Mesenchymal stem cell (in vitro differentiated cells and primary cell): Measurements from ENCODE around the gene MRLN.

Experiments used
- DNase-seq: peaks from one replicate; pipeline ENCODE4 v3.0.0-alpha.2; 2013
- H2AFZ ChIP-seq: one replicate; pipeline ENCODE4 v1.6.1; 2013; ENCODE audit warnings: low read depth, mild to moderate bottlenecking, control low read depth, inconsistent platforms, low read length, moderate library complexity
- H2AK5ac ChIP-seq: 2 replicates; pipeline ENCODE4 v1.6.1; 2013; ENCODE audit warnings: low read length, moderate library complexity, mild to moderate bottlenecking, inconsistent platforms; ENCODE audit not compliant: severe bottlenecking
- H2BK120ac ChIP-seq: one replicate; pipeline ENCODE4 v1.6.1; 2013; ENCODE audit warnings: low read depth, mild to moderate bottlenecking, inconsistent platforms, low read length, moderate library complexity
- H2BK12ac ChIP-seq, 2 experiments: one replicate each; pipeline ENCODE4 v1.6.1; 2013; ENCODE audit warnings: inconsistent platforms in 2 of 2, low read length in 2 of 2, mild to moderate bottlenecking in 2 of 2, moderate library complexity in 2 of 2, control low read depth in 1 of 2
- H2BK15ac ChIP-seq: one replicate; pipeline ENCODE4 v1.6.1; 2013; ENCODE audit warnings: mild to moderate bottlenecking, low read depth, inconsistent platforms; ENCODE audit not compliant: poor library complexity, severe bottlenecking
- H2BK5ac ChIP-seq: 2 replicates; pipeline ENCODE4 v1.6.1; 2013; ENCODE audit warnings: low read depth, mild to moderate bottlenecking, low read length, control low read depth, inconsistent platforms; ENCODE audit not compliant: poor library complexity, severe bottlenecking
- H3K14ac ChIP-seq, 2 experiments: one replicate each; pipeline ENCODE4 v1.6.1; 2013; ENCODE audit warnings: inconsistent platforms in 2 of 2, low read length in 2 of 2, control low read depth in 1 of 2, mild to moderate bottlenecking in 1 of 2, moderate library complexity in 1 of 2
- H3K18ac ChIP-seq, 2 experiments: one replicate each; pipeline ENCODE4 v1.6.1; 2013; ENCODE audit warnings: inconsistent platforms in 2 of 2, low read length in 2 of 2, control low read depth in 1 of 2, low read depth in 1 of 2, mild to moderate bottlenecking in 1 of 2
- H3K23ac ChIP-seq, 2 experiments: one replicate each; pipeline ENCODE4 v1.6.1; 2013; ENCODE audit warnings: inconsistent platforms in 2 of 2, low read length in 2 of 2, mild to moderate bottlenecking in 2 of 2, moderate library complexity in 2 of 2, control low read depth in 1 of 2
- H3K27ac ChIP-seq: 2 replicates; pipeline ENCODE4 v1.5.1; 2013; ENCODE audit warnings: mild to moderate bottlenecking, moderate library complexity, low read length, control low read depth, inconsistent platforms; ENCODE audit not compliant: poor library complexity, severe bottlenecking
- H3K27me3 ChIP-seq, 2 experiments: 2 replicates each; pipeline versions ENCODE4 v1.6.1 to v1.7.0; 2013; ENCODE audit warnings: low read length in 2 of 2, mild to moderate bottlenecking in 2 of 2, moderate library complexity in 2 of 2, control low read depth in 1 of 2, inconsistent platforms in 1 of 2; ENCODE audit not compliant: control insufficient read depth in 1 of 2, insufficient read depth in 1 of 2
- H3K36me3 ChIP-seq, 2 experiments: 2 replicates each; pipeline versions ENCODE4 v1.6.1 to v1.7.0; 2013; ENCODE audit warnings: low read length in 2 of 2, control low read depth in 1 of 2, inconsistent platforms in 1 of 2, low read depth in 1 of 2, mild to moderate bottlenecking in 1 of 2; ENCODE audit not compliant: insufficient read depth in 2 of 2, control insufficient read depth in 1 of 2
- H3K4ac ChIP-seq, 2 experiments: one replicate each; pipeline ENCODE4 v1.6.1; 2013; ENCODE audit warnings: inconsistent platforms in 2 of 2, low read length in 2 of 2, mild to moderate bottlenecking in 2 of 2, moderate library complexity in 2 of 2, control low read depth in 1 of 2, low read depth in 1 of 2
- H3K4me1 ChIP-seq: 2 replicates; pipeline ENCODE4 v1.6.1; 2013; ENCODE audit warnings: low read depth, low read length, control low read depth; ENCODE audit not compliant: control insufficient read depth, insufficient read depth
- H3K4me2 ChIP-seq: 2 replicates; pipeline ENCODE4 v1.6.1; 2013; ENCODE audit warnings: low read length, mild to moderate bottlenecking, inconsistent platforms; ENCODE audit not compliant: poor library complexity, severe bottlenecking
- H3K4me3 ChIP-seq, 2 experiments: 2 replicates each; pipeline versions ENCODE4 v1.5.1 to v1.7.0; 2013; ENCODE audit warnings: low read length in 2 of 2, mild to moderate bottlenecking in 2 of 2, control low read depth in 1 of 2, low read depth in 1 of 2; ENCODE audit not compliant: insufficient read depth in 1 of 2
- H3K79me1 ChIP-seq: replicated peaks from 2 replicates; pipeline ENCODE4 v1.6.1; 2013; ENCODE audit warnings: mild to moderate bottlenecking, control low read depth, low read length, inconsistent platforms; ENCODE audit not compliant: poor library complexity, severe bottlenecking
- H3K9ac ChIP-seq: 2 replicates; pipeline ENCODE4 v1.7.0; 2013; ENCODE audit warnings: mild to moderate bottlenecking, low read length, moderate library complexity
- H3K9me3 ChIP-seq: 2 replicates; pipeline ENCODE4 v1.7.0; 2013; ENCODE audit warnings: mild to moderate bottlenecking, low read length; ENCODE audit not compliant: control insufficient read depth
- H4K8ac ChIP-seq: one replicate; pipeline ENCODE4 v1.6.1; 2013; ENCODE audit warnings: inconsistent platforms, mild to moderate bottlenecking, low read length, moderate library complexity
- H4K91ac ChIP-seq: one replicate; pipeline ENCODE4 v1.6.1; 2013; ENCODE audit warnings: mild to moderate bottlenecking, low read length, inconsistent platforms
- WGBS: methylation state at CpG from one replicate; pipeline ENCODE4 v1.1.7; 2013; ENCODE audit warnings: mixed read lengths; 5-methylcytosine and 5-hydroxymethylcytosine counted together

The MRLN gene

GRCh38 chr10:59718257-59718656 is 35.0 kb downstream of the MRLN start:
- no peak overlapping the region for H2AFZ ChIP-seq
- no peak overlapping the region for H2BK120ac ChIP-seq
- no peak overlapping the region for H4K8ac ChIP-seq
- WGBS = 67% methylated on average over 2 of the region's 2 CpGs
- no peak overlapping the region for H3K23ac ChIP-seq
- H3K36me3 ChIP-seq = no peaks in the 10 kb centered on the region
- H2BK15ac ChIP-seq = no peak overlapping the region
- no peak overlapping the region for H2AK5ac ChIP-seq
- no peaks in the 10 kb centered on the region for H3K79me1 ChIP-seq
- H3K4me1 ChIP-seq = no peaks in the 10 kb centered on the region
- no peak overlapping the region for H3K4ac ChIP-seq
- DNase-seq = no peak
- peaks cover 10 to 34% of the 10 kb centered on the region in 2 experiments for H3K27me3 ChIP-seq
- H3K14ac ChIP-seq = no peak overlapping the region
- H3K9ac ChIP-seq = no peak overlapping the region
- no peak overlapping the region for H3K4me2 ChIP-seq
- no peak overlapping the region for H2BK5ac ChIP-seq
- no peak overlapping the region for H3K27ac ChIP-seq
- H3K9me3 ChIP-seq = no peaks in the 10 kb centered on the region
- no peak overlapping the region for H3K4me3 ChIP-seq
- no peak overlapping the region for H2BK12ac ChIP-seq
- H3K18ac ChIP-seq = no peak overlapping the region
- H4K91ac ChIP-seq = no peak overlapping the region

- no peaks in the 10 kb centered on the region for H3K79me1 ChIP-seq
- no peak overlapping the region for H4K8ac ChIP-seq
- no peaks in the 10 kb centered on the region for H3K36me3 ChIP-seq
- no peak overlapping the region for H3K4ac ChIP-seq
- H4K91ac ChIP-seq = no peak overlapping the region
- no peak overlapping the region for H3K18ac ChIP-seq
- no peak overlapping the region for H3K14ac ChIP-seq
- no peak overlapping the region for H3K27ac ChIP-seq
- peaks cover 44 to 69% of the 10 kb centered on the region in 2 experiments for H3K27me3 ChIP-seq
- no peak overlapping the region for H2BK15ac ChIP-seq
- H2AK5ac ChIP-seq = no peak overlapping the region
- H3K9me3 ChIP-seq = no peaks in the 10 kb centered on the region
- H2BK5ac ChIP-seq = no peak overlapping the region
- no peak overlapping the region for H2BK12ac ChIP-seq
- no peak overlapping the region for H3K4me3 ChIP-seq
- H3K4me2 ChIP-seq = no peak overlapping the region
- no peak overlapping the region for H2AFZ ChIP-seq
- 82% methylated on average over 7 of the region's 7 CpGs for WGBS
- H3K4me1 ChIP-seq = peaks cover 15% of the 10 kb centered on the region
- H3K23ac ChIP-seq = no peak overlapping the region
- H3K9ac ChIP-seq = no peak overlapping the region
- no peak for DNase-seq
- no peak overlapping the region for H2BK120ac ChIP-seq
These were observed 39.9 kb downstream of the MRLN start for GRCh38 chr10:59713196-59713821.

GRCh38 chr10:59711871-59712494 is 41.3 kb downstream of the MRLN start:
- Histone ChIP-seq H3K4me1 (peaks cover 15% of the 10 kb centered on the region), H3K4me2 (no peak overlapping the region), H2BK5ac (no peak overlapping the region), H3K14ac (no peak overlapping the region), H2AK5ac (no peak overlapping the region), H3K4ac (no peak overlapping the region), H3K9me3 (no peaks in the 10 kb centered on the region), H3K27me3 (peaks cover 51 to 67% of the 10 kb centered on the region in 2 experiments), H2BK120ac (no peak overlapping the region), H3K36me3 (no peaks in the 10 kb centered on the region), H3K23ac (no peak overlapping the region), H4K8ac (no peak overlapping the region), H3K27ac (no peak overlapping the region), H3K9ac (no peak overlapping the region), H4K91ac (no peak overlapping the region), H3K4me3 (no peak overlapping the region), H2BK15ac (no peak overlapping the region), H2AFZ (no peak overlapping the region), H2BK12ac (no peak overlapping the region), H3K79me1 (no peaks in the 10 kb centered on the region), H3K18ac (no peak overlapping the region)
- WGBS = 71% methylated on average over 3 of the region's 3 CpGs
- no peak for DNase-seq

- Histone ChIP-seq H3K4me3 (peak within 1 kb of the TSS; percentile 54 to 77), H2BK5ac (peak within 1 kb of the TSS; percentile 20), H3K79me1 (no peaks in the 10 kb centered on the region), H3K9ac (peak within 1 kb of the TSS; percentile 77), H3K18ac (no peak within 1 kb of the TSS), H3K27me3 (peaks cover 51 to 65% of the 10 kb centered on the region in 2 experiments), H2AK5ac (no peak within 1 kb of the TSS), H3K23ac (peak within 1 kb of the TSS in 1 of 2 experiments; percentile 77), H2BK120ac (peak within 1 kb of the TSS; percentile 55), H3K36me3 (no peaks in the 10 kb centered on the region), H4K91ac (no peak within 1 kb of the TSS), H3K4me1 (peaks cover 15% of the 10 kb centered on the region), H2BK15ac (peak within 1 kb of the TSS; percentile 78), H2BK12ac (no peak within 1 kb of the TSS), H3K4me2 (peak within 1 kb of the TSS; percentile 100), H3K9me3 (no peaks in the 10 kb centered on the region), H3K27ac (no peak within 1 kb of the TSS), H3K14ac (no peak within 1 kb of the TSS), H4K8ac (peak within 1 kb of the TSS; percentile 32), H2AFZ (peak within 1 kb of the TSS; percentile 64), H3K4ac (no peak within 1 kb of the TSS)
- DNase-seq = peak; percentile 58
- WGBS = under 1% methylated on average over 48 of the region's 68 CpGs
These were observed 43.7 kb downstream of the MRLN start, which contains the start of gene SLC16A9 for GRCh38 chr10:59709395-59710125. TSS of gene SLC16A9 (minus strand) at chr10:59709850. CDS start at chr10:59684291, 25,559 bp downstream.
